H1 (cell line): ENCODE data around the gene RASD2. TPM values are rescaled to one million over a fixed set of nuclear protein-coding genes. Genes with fewer than 3 reads are reported as not detected.

ENCODE experiments used
- CHD2 ChIP-seq: IDR thresholded peaks from 2 replicates; pipeline ENCODE4 v1.6.1; 2012; ENCODE audit warnings: low read length, improper control_type of control experiment
- HDAC2 ChIP-seq, 2 experiments: fragments of 300-600 bp in 1 of 2; sonication (generic) in 1 of 2; IDR thresholded peaks; 2 replicates each; pipeline ENCODE4 v1.6.1; 2011 to 2012; ENCODE audit warnings: low read depth in 2 of 2, low read length in 2 of 2, mild to moderate bottlenecking in 2 of 2, moderate library complexity in 2 of 2, borderline replicate concordance in 1 of 2, inconsistent platforms in 1 of 2
- JUN ChIP-seq: IDR thresholded peaks from 2 replicates; pipeline ENCODE4 v1.6.1; 2011; ENCODE audit warnings: low read depth, mild to moderate bottlenecking, improper control_type of control experiment, low read length
- KDM1A ChIP-seq: fragments of 200-600, 300-600 bp; sonication (generic); IDR thresholded peaks from 2 replicates; pipeline ENCODE4 v1.7.1; 2016; ENCODE audit warnings: mild to moderate bottlenecking, low read length, borderline replicate concordance
- POLR2A ChIP-seq, 2 experiments: IDR thresholded peaks; 1 replicate in 1 of 2; 2 replicates in 1 of 2; pipeline ENCODE4 v1.6.1; 2011; ENCODE audit warnings: low read depth in 2 of 2, low read length in 2 of 2, mild to moderate bottlenecking in 2 of 2; ENCODE audit errors: control extremely low read depth in 1 of 2
- SAP30 ChIP-seq: fragments of 300-600 bp; sonication (generic); IDR thresholded peaks from 2 replicates; pipeline ENCODE4 v1.7.1; 2012; ENCODE audit warnings: low read length, moderate library complexity, mild to moderate bottlenecking, inconsistent platforms; ENCODE audit not compliant: insufficient read depth, insufficient replicate concordance
- SP1 ChIP-seq: IDR thresholded peaks from 2 replicates; pipeline ENCODE4 v1.6.1; 2011; ENCODE audit warnings: low read depth, low read length
- SUZ12 ChIP-seq: fragments of 200-600 bp; sonication (generic); IDR thresholded peaks from 2 replicates; pipeline ENCODE4 v1.6.1; 2012; ENCODE audit warnings: mild to moderate bottlenecking, inconsistent platforms, low read length, moderate library complexity, mixed read lengths
- TAF7 ChIP-seq: optimal IDR thresholded peaks from 2 replicates; pipeline ENCODE3; 2011; ENCODE audit warnings: low read depth, mild to moderate bottlenecking, inconsistent platforms, low read length, moderate library complexity, borderline replicate concordance
- polyA plus RNA-seq, 7 experiments: library from polyadenylated mRNA; depleted of rRNA in 3 of 7; stranded (reverse) in 5 of 7; unstranded in 2 of 7; fragments of >200 nt in 5 of 7; fragments of 200-250 nt in 2 of 7; gene quantifications; 1 replicate in 5 of 7; 2 replicates in 1 of 7; 4 replicates in 1 of 7; pipeline versions ENCODE4 v1.2.1 to v1.2.3, GENCODE V29; 2011 to 2013; ENCODE audit warnings: missing spikeins in 2 of 7, mixed read lengths in 2 of 7
- total RNA-seq: library from RNA; stranded (reverse); fragmentation: NEBNext Ultra II Directional; extraction: Animal tissue kit (Norgen Biotek cat#: 25700); gene quantifications from 2 replicates; pipeline ENCODE4 v1.2.1, GENCODE V29; 2021

Gene RASD2
- total and polyA plus RNA-seq, 2 of the 8 experiments (the other 6 are each of a cell fraction or from before 2014, with no cell fraction given), result 1.9 to 5.1 TPM

DNA sequence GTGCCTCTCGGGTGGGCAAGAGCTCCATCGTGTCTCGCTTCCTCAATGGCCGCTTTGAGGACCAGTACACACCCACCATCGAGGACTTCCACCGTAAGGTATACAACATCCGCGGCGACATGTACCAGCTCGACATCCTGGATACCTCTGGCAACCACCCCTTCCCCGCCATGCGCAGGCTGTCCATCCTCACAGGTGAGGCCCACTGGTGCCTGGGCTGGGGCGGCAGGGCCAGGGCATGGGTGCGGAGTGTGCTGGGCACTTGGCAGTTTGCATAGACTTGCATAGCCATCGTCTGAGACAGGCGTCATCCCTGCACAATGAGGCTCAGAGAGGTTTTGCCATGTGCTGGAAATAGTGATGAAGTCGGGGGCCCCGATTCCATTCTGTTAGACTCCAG lies 6.3 kb downstream of the RASD2 start (continued):
- TF ChIP-seq POLR2A (IDR thresholded peaks at IDR 0.05; ENCODE audit: control extremely low read depth in 1 of 2, low read depth in 2 of 2, low read length in 2 of 2) (no peak), SUZ12 (no peak), KDM1A (no peak), SAP30 (no peak), TAF7 (no peak), CHD2 (no peak), HDAC2 (IDR thresholded peaks at IDR 0.05; ENCODE audit: borderline replicate concordance in 1 of 2, low read depth in 2 of 2, low read length in 2 of 2) (no peak), SP1 (no peak), JUN (no peak)
- TF ChIP-seq, all 59 proteins: peak for 0
